Measurements from ENCODE around the gene VSIR.

- peak; percentile 77 for TF ChIP-seq CTCF (IDR thresholded peaks at IDR 0.05; ENCODE audit: insufficient read depth, low read length, poor library complexity, severe bottlenecking)
- no peak for TF ChIP-seq EZH2phosphoT487 (conservative IDR thresholded peaks at IDR 0.05; ENCODE audit: low read length)
These were observed 65.0 kb downstream of the VSIR start for GRCh38 chr10:71708301-71708703.
